Fibroblast of peridontal ligament (primary cell): ENCODE data around the gene NSD2.

Experiments
- DNase-seq: peaks from one replicate; pipeline ENCODE4 v3.0.0-alpha.2; 2010; ENCODE audit errors: extremely low read depth

Gene NSD2

GRCh38 chr4:1864076-1865008, 6.9 kb upstream of the NSD2 start:
- no peak for DNase-seq

DNA sequence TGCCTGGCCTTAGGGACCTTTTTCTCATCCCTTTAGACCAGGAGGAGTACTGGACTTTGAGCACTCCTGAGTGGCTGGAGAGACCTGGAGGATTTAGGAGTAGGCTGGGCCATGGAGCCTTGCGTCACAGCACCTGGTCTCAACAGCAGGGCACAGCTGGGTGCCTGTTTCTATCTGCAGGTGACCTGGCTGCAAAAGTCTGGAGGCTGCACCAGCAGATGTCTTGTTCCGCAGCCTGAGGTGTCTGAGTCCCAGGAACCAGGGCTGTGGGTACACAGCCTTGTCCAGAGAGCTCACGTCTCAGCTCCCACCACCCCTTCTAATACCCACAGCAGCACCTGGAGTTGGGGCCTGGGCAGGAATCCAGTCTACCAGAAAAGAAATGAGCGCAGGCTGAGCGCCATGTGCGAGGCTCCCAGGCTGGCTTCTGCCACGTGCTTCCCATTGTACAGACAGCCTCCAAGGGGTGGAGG, 5.0 kb upstream of the NSD2 start:
- no peak for DNase-seq

- no peak for DNase-seq
These were observed 2.9 kb upstream of the NSD2 start for GRCh38 chr4:1868293-1868692.

DNA sequence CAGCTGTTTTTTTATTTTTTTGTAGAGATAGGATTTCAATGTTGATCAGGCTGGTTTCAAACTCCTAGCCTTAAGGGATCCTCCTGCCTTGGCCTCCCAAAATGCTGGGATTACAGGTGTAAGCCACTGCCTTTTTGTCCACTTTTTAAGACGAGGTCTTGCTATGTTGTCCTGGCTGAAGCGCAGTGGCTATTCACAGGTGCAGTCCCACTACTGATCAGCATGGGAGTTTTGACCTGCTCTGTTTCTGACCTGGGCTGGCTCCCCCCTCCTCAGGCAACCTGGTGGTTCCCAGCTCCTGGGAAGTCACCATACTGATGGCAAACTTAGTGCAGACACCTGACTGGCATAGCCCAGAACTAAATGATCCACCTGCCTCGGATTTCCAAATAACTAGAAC, 2.3 kb upstream of the NSD2 start:
- no peak for DNase-seq

DNA sequence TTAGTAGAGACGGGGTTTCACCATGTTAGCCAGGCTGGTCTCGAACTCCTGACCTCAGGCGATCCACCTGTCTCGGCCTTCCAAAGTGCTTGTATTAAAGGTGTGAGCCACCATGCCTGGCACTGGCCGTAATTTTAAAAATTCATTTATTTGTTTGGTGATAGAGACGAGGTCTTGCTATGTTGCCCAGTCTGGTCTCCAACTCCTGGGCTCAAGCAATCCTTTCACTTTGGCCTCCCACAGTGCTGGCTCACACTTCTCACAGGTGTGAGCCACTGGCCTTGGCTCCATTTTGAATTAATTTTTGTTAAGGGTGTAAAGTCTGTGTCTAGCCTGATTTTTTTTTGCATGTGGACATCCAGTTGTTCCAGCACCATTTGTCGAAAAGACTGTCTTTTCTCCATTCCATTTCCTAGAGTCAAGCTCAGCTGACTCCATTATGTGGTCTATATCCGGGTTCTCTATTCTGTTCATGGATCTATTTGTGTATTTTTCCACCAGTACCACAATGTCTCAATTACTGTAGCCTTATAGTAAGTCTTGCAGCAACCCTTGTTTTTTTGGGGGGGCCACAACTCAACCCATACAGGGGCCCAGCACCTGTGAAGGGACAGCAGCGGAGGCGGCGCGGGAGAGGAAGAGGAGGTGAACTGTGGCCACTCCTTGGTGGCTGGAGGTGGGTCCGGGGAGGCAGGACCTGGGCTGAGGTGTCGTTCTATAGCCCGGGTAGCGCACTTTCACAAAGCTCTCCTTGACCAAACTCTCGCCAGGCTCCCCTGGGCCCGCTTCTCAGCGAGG, 1.5 kb upstream of the NSD2 start:
- no peak for DNase-seq

- peak; percentile 60 for DNase-seq
These were observed 940 bp upstream of the NSD2 start for GRCh38 chr4:1870328-1870577.

DNA sequence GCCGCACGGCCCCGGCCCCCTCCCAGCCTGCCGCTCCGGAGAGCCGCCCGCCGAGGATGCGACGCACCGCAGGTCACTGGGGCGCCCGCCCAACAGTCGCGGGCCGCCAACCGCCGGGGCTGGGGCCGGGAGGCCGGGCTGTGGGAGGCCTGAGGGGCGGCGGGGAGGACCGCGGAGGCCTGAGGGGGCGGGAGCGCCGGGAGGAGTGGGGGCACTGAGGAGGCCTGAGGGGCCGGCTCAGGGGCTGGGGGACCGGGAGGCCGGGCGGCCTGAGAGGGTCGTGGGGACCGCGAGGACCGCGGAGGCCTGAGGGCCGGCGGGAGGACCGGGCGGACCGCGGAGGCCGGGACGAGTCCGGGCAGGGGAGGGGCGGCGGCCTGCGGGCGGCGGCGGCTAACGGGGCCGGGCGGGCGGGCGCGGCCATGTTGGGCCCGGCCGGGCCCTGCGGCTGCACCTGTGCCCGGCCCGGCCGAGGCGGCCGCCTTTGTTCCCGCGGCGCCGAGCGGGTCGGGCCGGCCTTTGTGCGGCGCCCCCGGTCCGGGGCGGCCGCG, 353 bp downstream of the NSD2 start:
- DNase-seq, result no peak

GRCh38 chr4:1872870-1873269, 1.7 kb downstream of the NSD2 start:
- DNase-seq, result peak; percentile 66

DNA sequence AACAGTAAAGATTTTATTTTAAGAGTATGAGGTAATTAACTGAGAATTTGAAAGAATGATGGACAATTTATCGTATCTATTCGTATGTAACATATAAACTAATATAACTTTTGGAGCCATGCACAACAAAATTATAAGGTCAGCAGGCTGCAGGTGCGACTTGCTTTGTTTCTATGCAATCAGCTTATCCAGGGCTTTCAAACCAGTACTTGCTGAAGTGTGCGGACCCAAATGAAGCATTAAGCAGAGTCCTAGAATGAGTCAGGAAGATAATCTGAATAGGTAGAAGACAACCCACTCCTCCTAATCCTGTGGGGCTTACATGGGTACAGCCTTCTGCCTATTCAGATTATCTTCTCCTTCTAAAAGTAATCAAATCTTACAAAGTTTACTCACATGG, 2.1 kb downstream of the NSD2 start:
- no peak for DNase-seq

DNA sequence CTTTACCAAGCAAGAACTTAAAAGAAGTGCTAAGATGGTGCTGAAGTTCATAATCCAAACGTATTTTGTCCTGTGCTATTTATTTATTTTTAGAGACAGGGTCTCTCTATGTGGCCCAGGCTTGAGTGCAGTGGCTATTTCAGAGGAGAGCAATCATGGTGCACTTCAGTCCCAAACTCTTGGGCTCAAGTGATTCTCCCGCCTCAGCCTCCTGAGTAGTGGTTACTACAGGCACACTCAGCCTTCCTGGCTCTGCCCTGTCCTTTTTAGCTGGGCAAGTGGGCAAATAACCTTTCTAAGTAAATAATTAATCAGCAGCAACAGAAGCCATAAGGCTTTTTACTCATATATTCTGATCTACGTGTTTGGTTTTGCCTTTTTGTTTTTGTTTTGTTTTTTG, 2.6 kb downstream of the NSD2 start:
- DNase-seq, result no peak

GRCh38 chr4:1874201-1874600, 3.0 kb downstream of the NSD2 start:
- no peak for DNase-seq

GRCh38 chr4:1879485-1879884, 8.3 kb downstream of the NSD2 start:
- no peak for DNase-seq

DNA sequence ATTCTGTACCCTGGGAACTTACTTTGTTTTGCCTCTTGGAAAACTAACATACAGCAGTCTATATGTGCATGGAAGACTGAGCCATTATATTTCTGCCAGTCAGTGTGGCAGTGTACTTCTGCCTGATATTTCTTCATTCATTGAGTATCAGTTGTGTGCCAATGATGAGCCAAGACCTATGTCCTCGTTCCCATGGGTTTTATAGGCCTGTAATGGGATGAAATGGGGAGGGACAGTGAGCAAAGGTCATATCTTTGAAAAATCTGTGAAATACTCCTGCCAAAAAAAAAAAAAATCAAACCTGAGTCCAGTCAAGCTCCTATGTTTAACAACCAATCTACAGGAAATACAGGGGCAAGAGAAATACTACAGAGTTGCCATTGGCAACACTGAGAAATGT, 9.1 kb downstream of the NSD2 start:
- peak; percentile 24 for DNase-seq

- no peak for DNase-seq
These were observed 11.7 kb downstream of the NSD2 start for GRCh38 chr4:1882850-1883271.

DNA sequence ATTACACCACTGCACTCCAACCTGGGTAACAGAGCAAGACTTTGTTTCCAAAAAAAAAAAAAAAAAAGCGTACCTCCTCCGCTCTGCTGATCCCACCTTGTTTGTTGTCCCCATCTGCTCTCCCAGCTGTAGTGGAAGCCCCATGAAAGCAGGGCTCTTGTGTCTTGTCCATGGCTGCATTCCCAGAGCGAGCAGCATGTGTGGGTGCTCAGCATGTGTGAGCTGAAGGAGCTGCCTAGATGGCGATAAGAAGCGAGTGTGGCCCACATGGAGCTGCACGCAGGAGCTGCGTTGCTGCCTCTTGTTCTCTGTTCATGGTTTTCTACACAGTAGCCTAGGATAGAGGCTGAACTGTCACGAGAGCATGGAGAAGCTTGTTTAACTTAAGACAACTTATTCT, 12.4 kb downstream of the NSD2 start:
- DNase-seq, result no peak

DNA sequence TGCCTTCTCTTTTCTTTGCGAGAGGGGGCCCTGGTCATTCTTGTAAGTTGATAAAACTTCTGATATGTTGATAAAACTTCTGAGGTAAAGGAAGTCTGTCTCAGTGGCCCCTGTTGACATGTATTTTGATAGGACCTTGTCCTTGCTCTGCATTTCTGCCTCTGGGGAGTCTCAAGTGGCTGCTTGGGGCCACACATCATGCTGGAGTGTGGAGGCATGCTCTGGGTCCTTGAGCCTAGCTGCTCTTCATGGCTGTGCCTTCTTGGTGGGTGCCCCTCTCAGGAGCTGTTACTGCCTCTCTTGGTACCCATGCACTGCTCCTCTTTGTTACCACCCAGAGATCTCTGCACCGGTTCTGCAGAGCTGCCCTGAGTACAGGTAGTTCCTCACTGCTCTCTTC, 14.2 kb downstream of the NSD2 start:
- DNase-seq, result no peak

DNA sequence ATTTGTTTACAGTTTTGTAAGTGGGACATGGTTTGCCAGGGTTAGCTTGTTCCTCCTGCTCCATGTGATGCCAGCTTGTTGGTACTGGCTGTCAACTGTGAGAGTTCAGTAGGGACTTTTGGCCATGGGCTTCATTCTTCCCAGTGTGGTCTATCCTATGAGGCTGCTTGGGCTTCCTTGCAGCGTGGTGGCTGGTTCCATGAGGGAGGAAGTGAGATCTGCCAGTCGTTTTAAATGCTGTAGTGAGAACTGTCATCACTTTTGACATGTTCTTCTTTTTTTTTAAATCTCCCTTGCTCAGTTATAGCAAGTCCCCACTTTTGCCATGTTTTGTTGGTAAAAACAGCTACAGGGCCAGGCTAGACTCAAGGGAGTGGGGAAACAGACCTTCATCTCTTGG, 15.9 kb downstream of the NSD2 start:
- no peak for DNase-seq

DNA sequence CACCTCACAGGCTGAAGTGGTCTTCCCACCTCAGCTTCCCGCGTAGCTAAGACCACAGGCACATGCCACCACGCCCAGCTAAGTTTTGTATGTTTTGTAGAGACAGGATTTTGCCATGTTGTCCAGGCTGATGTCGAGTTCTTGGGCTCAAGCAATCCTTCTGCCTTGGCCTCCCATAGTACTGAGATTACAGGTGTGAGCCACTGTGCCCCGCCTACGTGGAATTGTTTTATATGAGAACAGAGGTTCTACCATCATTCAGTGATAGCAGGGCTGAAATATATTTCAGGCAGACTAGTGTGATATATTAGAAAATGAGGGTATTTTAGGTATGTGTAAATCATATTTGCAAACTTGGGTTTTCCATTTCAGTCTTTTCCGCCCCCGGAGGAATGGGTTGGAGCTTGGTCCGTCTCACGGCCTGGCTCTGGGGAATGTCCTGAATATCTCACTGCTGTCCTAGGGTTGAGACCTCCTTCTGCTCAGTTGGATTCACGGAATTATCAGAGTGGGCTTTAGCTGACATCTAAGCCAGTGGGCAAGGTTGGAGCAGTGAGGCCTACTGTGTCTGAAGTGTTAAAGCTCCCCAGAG, 19.9 kb downstream of the NSD2 start:
- DNase-seq, result no peak

DNA sequence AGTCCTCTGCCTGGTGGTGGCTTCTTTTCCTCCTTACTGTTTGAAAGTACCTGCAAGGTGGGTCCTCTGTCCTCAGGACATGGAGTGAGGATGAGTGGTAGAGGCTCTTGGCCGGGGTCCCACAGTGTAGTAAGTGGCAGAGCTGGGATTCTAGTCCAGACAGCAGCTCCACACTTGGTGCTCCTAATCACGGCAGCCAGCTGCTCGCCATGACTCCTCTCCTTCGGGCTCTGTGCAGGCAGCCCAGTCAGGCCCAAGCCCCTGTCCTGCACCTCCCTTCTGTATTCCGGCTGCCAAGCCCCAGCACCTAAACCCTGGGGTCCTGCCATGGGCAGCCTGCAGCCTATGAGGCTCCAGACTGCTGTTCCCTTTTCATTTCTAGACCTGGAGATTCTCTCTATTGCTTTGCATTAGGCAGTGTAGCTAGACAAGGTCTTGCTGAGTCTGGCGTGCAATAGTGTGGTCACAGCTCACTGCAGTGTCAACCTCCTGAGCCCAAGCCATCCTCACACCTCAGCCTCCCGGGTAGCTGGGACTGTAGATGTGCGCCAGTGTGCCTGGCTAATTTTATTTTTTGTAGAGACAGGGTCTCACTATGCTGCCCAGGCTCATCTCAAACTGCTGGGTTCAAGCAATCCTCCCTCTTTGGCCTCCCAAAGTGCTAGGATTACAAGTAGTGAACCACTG, 24.9 kb downstream of the NSD2 start:
- DNase-seq, result no peak

GRCh38 chr4:1896658-1896991, 25.4 kb downstream of the NSD2 start:
- DNase-seq, result no peak

DNA sequence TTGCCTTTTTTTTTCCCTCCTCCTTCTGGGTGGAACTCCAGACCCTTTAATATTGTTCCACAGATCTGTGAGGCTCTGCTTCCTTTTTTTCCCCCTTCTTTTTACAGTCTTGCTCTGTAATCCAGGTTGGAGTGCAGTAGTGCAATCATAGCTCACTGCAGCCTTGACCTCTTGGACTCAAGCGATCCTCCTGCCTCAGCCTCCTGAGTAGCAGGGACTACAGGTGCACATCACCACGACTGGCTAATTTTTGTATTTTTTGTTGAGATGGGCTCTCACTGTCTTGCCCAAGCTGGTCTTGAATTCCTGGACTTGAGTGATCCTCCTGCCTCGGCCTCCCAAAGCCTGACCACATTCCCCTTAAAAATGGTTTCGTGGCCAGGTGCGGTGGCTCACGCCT, 26.8 kb downstream of the NSD2 start:
- DNase-seq, result no peak

DNA sequence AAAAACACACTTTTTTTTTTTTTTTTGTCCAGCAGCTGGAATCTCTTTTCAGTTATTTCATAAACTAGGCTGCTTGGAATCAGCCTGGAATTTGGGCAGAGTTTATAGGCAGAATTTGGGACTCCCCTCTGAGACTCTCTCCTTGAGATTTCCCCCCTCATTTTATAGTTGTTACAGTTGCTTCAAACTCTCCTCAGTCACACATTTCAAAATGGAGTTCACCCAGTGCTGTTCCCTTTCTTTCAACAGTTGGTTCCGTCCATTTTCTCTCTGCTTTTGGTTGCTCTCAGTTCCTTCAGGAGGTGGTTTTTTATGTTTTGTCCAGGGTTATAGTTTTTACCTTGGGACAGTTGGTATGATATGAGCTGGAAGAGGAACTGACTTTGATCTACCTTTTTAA, 27.5 kb downstream of the NSD2 start:
- no peak for DNase-seq
